Neural cell (in vitro differentiated cells): ENCODE data around the gene BABAM2.

ENCODE experiments used
- CTCF ChIP-seq: fragments of 450-650 bp; IDR thresholded peaks from 2 replicates; pipeline ENCODE4 v1.5.1; 2014; ENCODE audit warnings: antibody characterized with exemption, mild to moderate bottlenecking, moderate library complexity; ENCODE audit not compliant: poor library complexity, severe bottlenecking
- EZH2 ChIP-seq: fragments of 200-600, 300-800 bp; shearing (Covaris generic), sonication (generic); IDR thresholded peaks from 2 replicates; pipeline ENCODE4 v1.6.1; 2014; ENCODE audit warnings: antibody characterized with exemption, low read length, borderline replicate concordance, mild to moderate bottlenecking; ENCODE audit not compliant: insufficient read depth, poor library complexity, severe bottlenecking
- MXI1 ChIP-seq: fragments of 450-650 bp; conservative IDR thresholded peaks from 2 replicates; pipeline ENCODE4 v1.6.1; 2014; ENCODE audit warnings: antibody characterized with exemption, mild to moderate bottlenecking; ENCODE audit not compliant: poor library complexity, severe bottlenecking
- POLR2AphosphoS5 ChIP-seq: IDR thresholded peaks from 2 replicates; pipeline ENCODE4 v1.6.1; 2012
- REST ChIP-seq: IDR thresholded peaks from 2 replicates; pipeline ENCODE4 v1.6.1; 2012; ENCODE audit warnings: borderline replicate concordance
- SMC3 ChIP-seq: fragments of 450-650 bp; conservative IDR thresholded peaks from 2 replicates; pipeline ENCODE4 v1.6.1; 2014; ENCODE audit warnings: antibody characterized with exemption, mild to moderate bottlenecking, moderate library complexity; ENCODE audit not compliant: poor library complexity
- TAF1 ChIP-seq: IDR thresholded peaks from 2 replicates; pipeline ENCODE4 v1.6.1; 2012; ENCODE audit warnings: low read depth

- TF ChIP-seq POLR2AphosphoS5 (no peak), REST (no peak), CTCF (no peak), MXI1 (no peak), EZH2 (no peak), SMC3 (no peak), TAF1 (no peak)
Measured at GRCh38 chr2:27958711-27959378, 68.3 kb downstream of the BABAM2 start.
